Measurements from ENCODE around the gene SFI1.

The SFI1 gene

GRCh38 chr22:31625257-31625640 lies 128.9 kb downstream of the SFI1 start:
- DNase-seq (ENCODE audit: low spot score) = no peak
- in situ Hi-C loops (cut with MboI; ENCODE audit: low pct_unique_long_range_greater_than_20kb, low sequenced_read_pairs, unreplicated experiment) = no loop called here
- TF ChIP-seq CTCF (IDR thresholded peaks at IDR 0.05; ENCODE audit: extremely low read depth, insufficient read depth, missing control alignments) = no peak

GRCh38 chr22:31625661-31626426 lies 129.5 kb downstream of the SFI1 start:
- TF ChIP-seq CTCF (IDR thresholded peaks at IDR 0.05; ENCODE audit: extremely low read depth, insufficient read depth, missing control alignments) = no peak
- in situ Hi-C loops (cut with MboI; ENCODE audit: low pct_unique_long_range_greater_than_20kb, low sequenced_read_pairs, unreplicated experiment) = no loop called here
- no peak for DNase-seq (ENCODE audit: low spot score)

- in situ Hi-C loops (cut with MboI; ENCODE audit: low pct_unique_long_range_greater_than_20kb, low sequenced_read_pairs, unreplicated experiment) = no loop called here
- no peak for DNase-seq (ENCODE audit: low spot score)
- TF ChIP-seq CTCF (IDR thresholded peaks at IDR 0.05; ENCODE audit: extremely low read depth, insufficient read depth, missing control alignments) = no peak
These were observed 130.3 kb downstream of the SFI1 start for GRCh38 chr22:31626427-31627150.

GRCh38 chr22:31627223-31627731 lies 130.9 kb downstream of the SFI1 start:
- no peak for TF ChIP-seq CTCF (IDR thresholded peaks at IDR 0.05; ENCODE audit: extremely low read depth, insufficient read depth, missing control alignments)
- no peak for DNase-seq (ENCODE audit: low spot score)
- in situ Hi-C loops (cut with MboI; ENCODE audit: low pct_unique_long_range_greater_than_20kb, low sequenced_read_pairs, unreplicated experiment) = no loop called here

GRCh38 chr22:31628362-31628761 lies 132.0 kb downstream of the SFI1 start:
- no peak for DNase-seq (ENCODE audit: low spot score)

More at GRCh38 chr22:31628362-31628761, 132.0 kb downstream of the SFI1 start:
- in situ Hi-C loops (cut with MboI; ENCODE audit: low pct_unique_long_range_greater_than_20kb, low sequenced_read_pairs, unreplicated experiment) = no loop called here
- no peak for TF ChIP-seq CTCF (IDR thresholded peaks at IDR 0.05; ENCODE audit: extremely low read depth, insufficient read depth, missing control alignments)

All from GM13977 (cell line).